Chondrocyte (in vitro differentiated cells): ENCODE results near the gene CACNG5. TPM values are rescaled to one million over a fixed set of nuclear protein-coding genes. Genes with fewer than 3 reads are reported as not detected.

Source experiments
- DNase-seq: peaks from one replicate; pipeline ENCODE4 v3.0.0; 2021; ENCODE audit warnings: mixed read lengths, low spot score
- H3K27ac Mint-ChIP-seq: one replicate; pipeline ENCODE4 v1.8.0; 2021; ENCODE audit warnings: mild to moderate bottlenecking, moderate library complexity, mixed read lengths; ENCODE audit not compliant: unreplicated experiment
- H3K27me3 Mint-ChIP-seq: 2 replicates; pipeline ENCODE4 v1.8.0; 2021; ENCODE audit warnings: low read depth, mixed read lengths
- H3K36me3 Mint-ChIP-seq: 2 replicates; pipeline ENCODE4 v1.8.0; 2021; ENCODE audit warnings: low read depth, mixed read lengths
- H3K4me1 Mint-ChIP-seq: 2 replicates; pipeline ENCODE4 v1.8.0; 2021; ENCODE audit warnings: low read depth, mild to moderate bottlenecking, mixed read lengths
- H3K4me3 Mint-ChIP-seq: one replicate; pipeline ENCODE4 v1.8.0; 2021; ENCODE audit warnings: mild to moderate bottlenecking, moderate library complexity, mixed read lengths; ENCODE audit not compliant: unreplicated experiment
- H3K9me3 Mint-ChIP-seq: 2 replicates; pipeline ENCODE4 v1.8.0; 2021; ENCODE audit warnings: low read depth, mixed read lengths
- total RNA-seq: library from RNA; stranded (reverse); gene quantifications from 3 replicates; pipeline ENCODE4 v1.2.1, GENCODE V29; 2021
- TF ChIP-seq, protein P1 (sequence below): fragments of 200-600 bp; sonication (generic); IDR thresholded peaks from 2 replicates; pipeline ENCODE4 v1.5.0; 2021; ENCODE audit warnings: antibody characterized with exemption, mild to moderate bottlenecking, moderate library complexity

CACNG5 gene
- total RNA-seq, 1 donor from 2014 or later, result not detected

- no peak overlapping the region for H3K27ac Mint-ChIP-seq
- H3K9me3 Mint-ChIP-seq, result no peaks in the 10 kb centered on the region
- DNase-seq, result no peak
- no peak overlapping the region for H3K4me3 Mint-ChIP-seq
- H3K27me3 Mint-ChIP-seq, result peaks cover 7% of the 10 kb centered on the region
- peaks cover 17% of the 10 kb centered on the region for H3K4me1 Mint-ChIP-seq
- no peaks in the 10 kb centered on the region for H3K36me3 Mint-ChIP-seq
- TF ChIP-seq, protein P1, sequence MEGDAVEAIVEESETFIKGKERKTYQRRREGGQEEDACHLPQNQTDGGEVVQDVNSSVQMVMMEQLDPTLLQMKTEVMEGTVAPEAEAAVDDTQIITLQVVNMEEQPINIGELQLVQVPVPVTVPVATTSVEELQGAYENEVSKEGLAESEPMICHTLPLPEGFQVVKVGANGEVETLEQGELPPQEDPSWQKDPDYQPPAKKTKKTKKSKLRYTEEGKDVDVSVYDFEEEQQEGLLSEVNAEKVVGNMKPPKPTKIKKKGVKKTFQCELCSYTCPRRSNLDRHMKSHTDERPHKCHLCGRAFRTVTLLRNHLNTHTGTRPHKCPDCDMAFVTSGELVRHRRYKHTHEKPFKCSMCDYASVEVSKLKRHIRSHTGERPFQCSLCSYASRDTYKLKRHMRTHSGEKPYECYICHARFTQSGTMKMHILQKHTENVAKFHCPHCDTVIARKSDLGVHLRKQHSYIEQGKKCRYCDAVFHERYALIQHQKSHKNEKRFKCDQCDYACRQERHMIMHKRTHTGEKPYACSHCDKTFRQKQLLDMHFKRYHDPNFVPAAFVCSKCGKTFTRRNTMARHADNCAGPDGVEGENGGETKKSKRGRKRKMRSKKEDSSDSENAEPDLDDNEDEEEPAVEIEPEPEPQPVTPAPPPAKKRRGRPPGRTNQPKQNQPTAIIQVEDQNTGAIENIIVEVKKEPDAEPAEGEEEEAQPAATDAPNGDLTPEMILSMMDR, result peak; percentile 92
Observed at GRCh38 chr17:66906321-66907278, 71.7 kb downstream of the CACNG5 start.

DNA sequence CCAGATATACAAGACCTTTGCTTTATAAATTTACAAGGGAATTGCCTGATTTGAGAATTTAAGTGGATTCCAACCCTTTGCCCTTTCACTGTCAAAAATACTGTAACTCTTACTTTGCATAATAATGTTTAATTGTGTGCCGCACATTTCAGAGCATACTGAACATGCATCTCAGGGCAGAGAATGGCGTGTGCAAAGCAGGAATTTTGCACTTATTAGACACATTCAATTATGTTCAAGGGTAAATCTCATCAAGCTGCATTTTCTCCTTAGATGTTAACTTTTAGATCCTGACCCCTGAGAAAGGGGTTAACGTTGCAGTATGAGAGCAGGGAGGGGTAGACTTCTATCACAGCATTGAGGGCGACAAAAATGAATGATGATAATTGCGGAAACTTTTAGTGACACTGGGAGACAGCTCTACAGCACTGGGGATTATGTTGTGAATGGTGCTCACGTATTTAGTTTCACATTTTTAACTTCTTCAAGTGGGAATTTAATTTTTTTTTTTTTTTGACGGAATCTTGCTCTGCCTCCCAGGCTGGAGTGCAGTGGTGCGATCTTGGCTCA is 75.0 kb downstream of the CACNG5 start:
- peaks cover 22% of the 10 kb centered on the region for H3K27me3 Mint-ChIP-seq
- H3K4me1 Mint-ChIP-seq, result peaks cover 13% of the 10 kb centered on the region
- DNase-seq, result no peak
- H3K27ac Mint-ChIP-seq, result no peak overlapping the region
- H3K9me3 Mint-ChIP-seq, result no peaks in the 10 kb centered on the region
- TF ChIP-seq, protein P1, result no peak
- H3K4me3 Mint-ChIP-seq, result no peak overlapping the region
- H3K36me3 Mint-ChIP-seq, result no peaks in the 10 kb centered on the region

- peaks cover 5% of the 10 kb centered on the region for H3K4me1 Mint-ChIP-seq
- peaks cover 26% of the 10 kb centered on the region for H3K27me3 Mint-ChIP-seq
- no peak for DNase-seq
- no peak overlapping the region for H3K27ac Mint-ChIP-seq
- no peaks in the 10 kb centered on the region for H3K36me3 Mint-ChIP-seq
- H3K9me3 Mint-ChIP-seq, result no peaks in the 10 kb centered on the region
- TF ChIP-seq, protein P1, result no peak
- H3K4me3 Mint-ChIP-seq, result no peak overlapping the region
Observed at GRCh38 chr17:66910651-66911285, 75.9 kb downstream of the CACNG5 start.

- no peak for DNase-seq
- TF ChIP-seq, protein P1, result peak; percentile 56
- Mint-ChIP-seq H3K36me3 (no peaks in the 10 kb centered on the region), H3K9me3 (peaks cover 5% of the 10 kb centered on the region), H3K4me1 (no peaks in the 10 kb centered on the region), H3K27ac (no peak overlapping the region), H3K4me3 (no peak overlapping the region), H3K27me3 (peaks cover 25% of the 10 kb centered on the region)
Observed at GRCh38 chr17:66915204-66915611, 80.3 kb downstream of the CACNG5 start.

GRCh38 chr17:66915792-66916191 is 80.9 kb downstream of the CACNG5 start:
- no peaks in the 10 kb centered on the region for H3K4me1 Mint-ChIP-seq
- peaks cover 5% of the 10 kb centered on the region for H3K9me3 Mint-ChIP-seq
- TF ChIP-seq, protein P1, result no peak
- DNase-seq, result no peak
- H3K27me3 Mint-ChIP-seq, result peaks cover 30% of the 10 kb centered on the region
- no peak overlapping the region for H3K4me3 Mint-ChIP-seq
- no peak overlapping the region for H3K27ac Mint-ChIP-seq
- H3K36me3 Mint-ChIP-seq, result no peaks in the 10 kb centered on the region
